Measurements from ENCODE around the gene MDGA2. TPM values are rescaled to one million over a fixed set of nuclear protein-coding genes. Genes with fewer than 3 reads are reported as not detected.

The MDGA2 gene
- polyA plus RNA-seq, 1 of the 3 experiments (the other 2 are of a cell fraction): not detected

DNA sequence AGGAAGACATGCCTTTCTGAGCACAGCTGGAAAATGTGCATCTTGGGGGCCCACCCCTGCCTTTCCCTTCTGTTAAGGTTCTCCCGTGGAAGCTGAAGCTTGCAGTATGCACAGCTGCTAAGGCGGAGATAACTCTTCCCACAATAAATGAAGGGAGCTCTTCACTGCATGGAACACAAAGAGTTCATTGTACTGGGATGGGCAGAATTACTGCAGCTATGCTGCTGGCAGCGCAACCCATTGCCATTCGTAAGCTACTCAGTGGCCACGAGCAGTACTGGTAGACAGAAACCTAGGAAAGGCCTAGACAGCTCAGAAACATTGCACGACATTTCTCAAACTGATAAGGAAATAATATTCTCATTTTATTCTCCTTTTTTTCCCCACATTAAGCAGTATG lies 310.2 kb downstream of the MDGA2 start:
- no peaks in the 10 kb centered on the region for H3K4me1 ChIP-seq (ENCODE audit: control insufficient read depth in 1 of 2, insufficient read depth in 2 of 2, low read depth in 1 of 2, low read length in 1 of 2)
- WGBS (ENCODE audit: low lambda C conversion rate): 15% methylated on average over 5 of the region's 6 CpGs
- no peak overlapping the region for H3K4me2 ChIP-seq
- TF ChIP-seq EZH2phosphoT487 (IDR thresholded peaks at IDR 0.05; ENCODE audit: borderline replicate concordance, low read depth) (no peak), NRF1 (IDR thresholded peaks at IDR 0.05; ENCODE audit: low read depth, low read length) (no peak), RFX5 (IDR thresholded peaks at IDR 0.05; ENCODE audit: low read length) (no peak)
- H3K9me2 ChIP-seq: no peaks in the 10 kb centered on the region
- ChIA-PET CTCF (no interaction called here), POLR2A (no interaction called here)
- H3K36me3 ChIP-seq (replicated peaks in 1 of 2; ENCODE audit: control insufficient read depth in 1 of 2, insufficient read depth in 2 of 2, low read length in 1 of 2): no peaks in the 10 kb centered on the region
- H3K27ac ChIP-seq (ENCODE audit: low read depth in 2 of 2, low read length in 1 of 2): no peak overlapping the region
- no peak overlapping the region for H3K9ac ChIP-seq
- H3K79me2 ChIP-seq (ENCODE audit: insufficient read depth): no peaks in the 10 kb centered on the region
- no peaks in the 10 kb centered on the region for H4K20me1 ChIP-seq (ENCODE audit: insufficient read depth)
- no peaks in the 10 kb centered on the region for H3K9me3 ChIP-seq
- H2AFZ ChIP-seq (ENCODE audit: low read depth): no peak overlapping the region
- no peaks in the 10 kb centered on the region for H3K27me3 ChIP-seq (ENCODE audit: insufficient read depth)
- no peak overlapping the region for H3K4me3 ChIP-seq (ENCODE audit: low read depth in 2 of 2, low read length in 1 of 2)
- H3F3A ChIP-seq (replicated peaks; ENCODE audit: insufficient read depth): no peaks in the 10 kb centered on the region
- DNase-seq: no peak

DNA sequence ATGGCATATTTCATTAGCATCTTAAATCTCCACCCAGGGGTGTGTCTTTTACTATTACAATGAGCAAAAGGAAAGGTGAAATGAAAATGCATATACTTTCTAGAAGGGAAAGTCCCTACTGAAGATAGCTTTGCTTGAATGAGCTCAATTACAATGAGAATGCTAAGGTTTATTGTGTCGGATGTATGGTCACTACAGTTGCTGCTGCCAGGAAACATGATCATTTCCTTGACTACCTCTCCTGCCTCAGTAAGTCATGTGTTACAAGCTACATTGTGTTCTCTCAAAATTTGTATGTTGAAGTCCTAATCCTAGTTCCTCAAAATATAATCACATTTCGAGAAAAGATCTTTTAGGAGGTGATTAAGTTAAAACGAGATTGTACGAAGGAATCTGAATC lies 322.2 kb downstream of the MDGA2 start:
- Histone ChIP-seq H3K9me2 (no peaks in the 10 kb centered on the region), H3F3A (replicated peaks; ENCODE audit: insufficient read depth) (no peaks in the 10 kb centered on the region), H2AFZ (ENCODE audit: low read depth) (no peak overlapping the region), H3K27ac (ENCODE audit: low read depth in 2 of 2, low read length in 1 of 2) (no peak overlapping the region), H3K27me3 (ENCODE audit: insufficient read depth) (no peaks in the 10 kb centered on the region; the same call in 1 of the 2 replicates), H3K36me3 (replicated peaks in 1 of 2; ENCODE audit: control insufficient read depth in 1 of 2, insufficient read depth in 2 of 2, low read length in 1 of 2) (no peaks in the 10 kb centered on the region), H3K79me2 (ENCODE audit: insufficient read depth) (no peaks in the 10 kb centered on the region), H3K4me2 (no peak overlapping the region), H3K4me1 (ENCODE audit: control insufficient read depth in 1 of 2, insufficient read depth in 2 of 2, low read depth in 1 of 2, low read length in 1 of 2) (no peaks in the 10 kb centered on the region), H4K20me1 (ENCODE audit: insufficient read depth) (no peaks in the 10 kb centered on the region), H3K9ac (no peak overlapping the region), H3K4me3 (ENCODE audit: low read depth in 2 of 2, low read length in 1 of 2) (no peak overlapping the region), H3K9me3 (no peaks in the 10 kb centered on the region)
- ChIA-PET POLR2A (no interaction called here), CTCF (no interaction called here)
- WGBS (ENCODE audit: low lambda C conversion rate): 3% methylated on average over 4 of the region's 4 CpGs
- no peak for DNase-seq
- no peak for TF ChIP-seq TEAD4 (IDR thresholded peaks at IDR 0.05; ENCODE audit: borderline replicate concordance, insufficient read depth)
- no peak for TF ChIP-seq FOXJ3 (CRISPR knock-in tag; IDR thresholded peaks at IDR 0.05)
- TF ChIP-seq TCF12 (IDR thresholded peaks at IDR 0.05): no peak
- TF ChIP-seq, protein P1, sequence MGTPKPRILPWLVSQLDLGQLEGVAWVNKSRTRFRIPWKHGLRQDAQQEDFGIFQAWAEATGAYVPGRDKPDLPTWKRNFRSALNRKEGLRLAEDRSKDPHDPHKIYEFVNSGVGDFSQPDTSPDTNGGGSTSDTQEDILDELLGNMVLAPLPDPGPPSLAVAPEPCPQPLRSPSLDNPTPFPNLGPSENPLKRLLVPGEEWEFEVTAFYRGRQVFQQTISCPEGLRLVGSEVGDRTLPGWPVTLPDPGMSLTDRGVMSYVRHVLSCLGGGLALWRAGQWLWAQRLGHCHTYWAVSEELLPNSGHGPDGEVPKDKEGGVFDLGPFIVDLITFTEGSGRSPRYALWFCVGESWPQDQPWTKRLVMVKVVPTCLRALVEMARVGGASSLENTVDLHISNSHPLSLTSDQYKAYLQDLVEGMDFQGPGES (IDR thresholded peaks at IDR 0.05; ENCODE audit: low read depth, low read length): no peak
- TF ChIP-seq ELF1 (IDR thresholded peaks at IDR 0.05): no peak
- TF ChIP-seq, protein P2, sequence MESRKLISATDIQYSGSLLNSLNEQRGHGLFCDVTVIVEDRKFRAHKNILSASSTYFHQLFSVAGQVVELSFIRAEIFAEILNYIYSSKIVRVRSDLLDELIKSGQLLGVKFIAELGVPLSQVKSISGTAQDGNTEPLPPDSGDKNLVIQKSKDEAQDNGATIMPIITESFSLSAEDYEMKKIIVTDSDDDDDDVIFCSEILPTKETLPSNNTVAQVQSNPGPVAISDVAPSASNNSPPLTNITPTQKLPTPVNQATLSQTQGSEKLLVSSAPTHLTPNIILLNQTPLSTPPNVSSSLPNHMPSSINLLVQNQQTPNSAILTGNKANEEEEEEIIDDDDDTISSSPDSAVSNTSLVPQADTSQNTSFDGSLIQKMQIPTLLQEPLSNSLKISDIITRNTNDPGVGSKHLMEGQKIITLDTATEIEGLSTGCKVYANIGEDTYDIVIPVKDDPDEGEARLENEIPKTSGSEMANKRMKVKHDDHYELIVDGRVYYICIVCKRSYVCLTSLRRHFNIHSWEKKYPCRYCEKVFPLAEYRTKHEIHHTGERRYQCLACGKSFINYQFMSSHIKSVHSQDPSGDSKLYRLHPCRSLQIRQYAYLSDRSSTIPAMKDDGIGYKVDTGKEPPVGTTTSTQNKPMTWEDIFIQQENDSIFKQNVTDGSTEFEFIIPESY (IDR thresholded peaks at IDR 0.05; ENCODE audit: borderline replicate concordance, low read depth): no peak
- TF ChIP-seq, protein P3, sequence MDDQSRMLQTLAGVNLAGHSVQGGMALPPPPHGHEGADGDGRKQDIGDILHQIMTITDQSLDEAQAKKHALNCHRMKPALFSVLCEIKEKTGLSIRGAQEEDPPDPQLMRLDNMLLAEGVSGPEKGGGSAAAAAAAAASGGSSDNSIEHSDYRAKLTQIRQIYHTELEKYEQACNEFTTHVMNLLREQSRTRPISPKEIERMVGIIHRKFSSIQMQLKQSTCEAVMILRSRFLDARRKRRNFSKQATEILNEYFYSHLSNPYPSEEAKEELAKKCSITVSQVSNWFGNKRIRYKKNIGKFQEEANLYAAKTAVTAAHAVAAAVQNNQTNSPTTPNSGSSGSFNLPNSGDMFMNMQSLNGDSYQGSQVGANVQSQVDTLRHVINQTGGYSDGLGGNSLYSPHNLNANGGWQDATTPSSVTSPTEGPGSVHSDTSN (IDR thresholded peaks at IDR 0.05): no peak
- TF ChIP-seq TAF1 (IDR thresholded peaks at IDR 0.05; ENCODE audit: borderline replicate concordance, low read depth, low read length): no peak
- TF ChIP-seq RCOR1 (IDR thresholded peaks at IDR 0.05; ENCODE audit: low read length): no peak
- TF ChIP-seq EP300 (IDR thresholded peaks at IDR 0.05; ENCODE audit: borderline replicate concordance in 1 of 2, low read depth in 1 of 2, low read length in 1 of 2): no peak
- no peak for TF ChIP-seq RXRA (IDR thresholded peaks at IDR 0.05; ENCODE audit: borderline replicate concordance, low read depth)
- TF ChIP-seq, protein P4, sequence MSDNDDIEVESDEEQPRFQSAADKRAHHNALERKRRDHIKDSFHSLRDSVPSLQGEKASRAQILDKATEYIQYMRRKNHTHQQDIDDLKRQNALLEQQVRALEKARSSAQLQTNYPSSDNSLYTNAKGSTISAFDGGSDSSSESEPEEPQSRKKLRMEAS (IDR thresholded peaks at IDR 0.05; ENCODE audit: low read depth): no peak
- TF ChIP-seq YY1 (IDR thresholded peaks at IDR 0.05; ENCODE audit: low read depth): no peak
- TF ChIP-seq, protein P5, sequence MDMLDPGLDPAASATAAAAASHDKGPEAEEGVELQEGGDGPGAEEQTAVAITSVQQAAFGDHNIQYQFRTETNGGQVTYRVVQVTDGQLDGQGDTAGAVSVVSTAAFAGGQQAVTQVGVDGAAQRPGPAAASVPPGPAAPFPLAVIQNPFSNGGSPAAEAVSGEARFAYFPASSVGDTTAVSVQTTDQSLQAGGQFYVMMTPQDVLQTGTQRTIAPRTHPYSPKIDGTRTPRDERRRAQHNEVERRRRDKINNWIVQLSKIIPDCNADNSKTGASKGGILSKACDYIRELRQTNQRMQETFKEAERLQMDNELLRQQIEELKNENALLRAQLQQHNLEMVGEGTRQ (IDR thresholded peaks at IDR 0.05; ENCODE audit: borderline replicate concordance, low read depth, low read length): no peak

Data from SK-N-SH (cell line).